ENCODE results near the gene EVI5. TPM values are rescaled to one million over a fixed set of nuclear protein-coding genes. Genes with fewer than 3 reads are reported as not detected.

Gene EVI5
- total and polyA plus RNA-seq, 10 of the 15 experiments (the other 5 are each of a cell fraction or from before 2014, with no cell fraction given) = 0.27 to 6.8 (median 1.7) TPM

GRCh38 chr1:92826792-92827191 is 41.9 kb upstream of the EVI5 start:
- POLR2A ChIA-PET = no interaction called here

More at GRCh38 chr1:92826792-92827191, 41.9 kb upstream of the EVI5 start:
- no TSS peak for BruUV-seq (replicated peaks)
- Histone ChIP-seq H3K9me3 (replicated peaks; ENCODE audit: control insufficient read depth, insufficient read depth, low read length) (no peaks in the 10 kb centered on the region), H3K27ac (ENCODE audit: control insufficient read depth, insufficient read depth) (no peak overlapping the region), H3K27me3 (replicated peaks in 1 of 2; ENCODE audit: control insufficient read depth in 2 of 2, insufficient read depth in 2 of 2, low read length in 1 of 2) (no peaks in the 10 kb centered on the region), H3K36me3 (ENCODE audit: control insufficient read depth in 2 of 2, insufficient read depth in 2 of 2, low read length in 1 of 2) (no peaks in the 10 kb centered on the region), H3K4me2 (ENCODE audit: control insufficient read depth, insufficient read depth) (no peak overlapping the region), H3K4me1 (ENCODE audit: control insufficient read depth, insufficient read depth, low read length) (no peaks in the 10 kb centered on the region), H2AFZ (ENCODE audit: control insufficient read depth, low read depth, low read length) (no peak overlapping the region), H3K9ac (ENCODE audit: control insufficient read depth, insufficient read depth, low read length) (no peak overlapping the region), H3K4me3 (no peak overlapping the region), H4K20me1 (ENCODE audit: control insufficient read depth, insufficient read depth) (no peaks in the 10 kb centered on the region), H3K79me2 (ENCODE audit: control insufficient read depth, insufficient read depth, low read length) (no peaks in the 10 kb centered on the region; the same call in 1 of the 2 replicates)
- intact Hi-C loops (cut with micrococcal nuclease; ENCODE audit: unreplicated experiment) (no loop called here), in situ Hi-C loops (cut with MboI) (no loop called here)
- ChIA-PET CTCF (interaction anchor here (0.6 to 2.1 kb wide), 4 partner anchors 8 to 248 kb away, joined by 3 to 8 read pairs (median 4); no protein-coding TSS in a partner anchor), SMC1A (ENCODE audit: uncharacterized antibody, unreplicated experiment) (no interaction called here), RAD21 (ENCODE audit: unreplicated experiment) (no interaction called here)
- DNase-seq (ENCODE audit: low read depth, low spot score) (no peak), ATAC-seq (no peak), FAIRE-seq (no peak)
- TF ChIP-seq ZNF274 (IDR thresholded peaks at IDR 0.05; ENCODE audit: insufficient read depth, insufficient read length) (no peak), HDAC6 (IDR thresholded peaks at IDR 0.05; ENCODE audit: unreplicated experiment) (no peak), SKIL (IDR thresholded peaks at IDR 0.05; ENCODE audit: low read depth, poor library complexity, severe bottlenecking) (no peak), CBX5 (IDR thresholded peaks at IDR 0.05; ENCODE audit: low read depth) (no peak), ATF2 (IDR thresholded peaks at IDR 0.05; ENCODE audit: low read length) (no peak), SIN3A (IDR thresholded peaks at IDR 0.05; ENCODE audit: low read depth, low read length) (no peak), BCL3 (IDR thresholded peaks at IDR 0.05; ENCODE audit: borderline replicate concordance, insufficient read depth, low read depth, low read length, poor library complexity, severe bottlenecking) (no peak), IRF5 (IDR thresholded peaks at IDR 0.05; ENCODE audit: borderline replicate concordance) (no peak), ZBTB4 (CRISPR knock-in tag; IDR thresholded peaks at IDR 0.05) (no peak), SREBF2 (IDR thresholded peaks at IDR 0.05; ENCODE audit: low read length) (no peak)
- WGBS (ENCODE audit: insufficient coverage, insufficient replicate concordance, low lambda C conversion rate, missing lambda C conversion rate) = 52% methylated on average over 5 of the region's 6 CpGs
